ENCODE data around the gene NT5C2. TPM values are rescaled to one million over a fixed set of nuclear protein-coding genes. Genes with fewer than 3 reads are reported as not detected.
"Not testable (repeated sequence)": the region's sequence is repeated elsewhere in the genome, so short reads cannot be mapped to it uniquely, and the experiment has no call there.

NT5C2 gene
- total RNA-seq, 1 donor from 2014 or later: 78.3 TPM

DNA sequence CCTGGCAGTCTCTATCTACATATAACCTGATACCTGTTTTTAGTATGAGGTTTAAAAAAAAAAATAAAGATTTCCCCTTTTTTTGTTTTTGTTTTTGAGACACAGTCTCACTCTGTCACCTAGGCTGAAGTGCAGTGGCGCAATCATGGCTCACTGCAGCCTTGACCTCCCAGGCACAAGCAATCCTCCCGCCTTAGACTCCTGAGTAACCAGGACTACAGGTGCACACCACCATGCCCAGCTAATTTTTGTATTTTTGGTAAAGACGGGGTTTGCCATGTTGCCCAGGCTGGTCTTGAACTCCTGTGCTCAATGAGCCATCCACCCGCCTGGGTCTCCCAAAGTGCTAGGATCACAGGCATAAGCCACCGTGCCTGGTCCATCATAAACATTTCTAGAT is 25.5 kb downstream of the NT5C2 start:
- intact Hi-C loops (cut with micrococcal nuclease): not testable (repeated sequence)

- intact Hi-C loops (cut with micrococcal nuclease): no loop called here
Measured at GRCh38 chr10:103166523-103166922, 26.5 kb downstream of the NT5C2 start.

GRCh38 chr10:103163766-103164403 is 29.2 kb downstream of the NT5C2 start:
- intact Hi-C loops (cut with micrococcal nuclease): not testable (repeated sequence)

GRCh38 chr10:103157246-103157645 is 35.8 kb downstream of the NT5C2 start:
- intact Hi-C loops (cut with micrococcal nuclease): no loop called here

GRCh38 chr10:103155471-103156085 is 37.5 kb downstream of the NT5C2 start:
- intact Hi-C loops (cut with micrococcal nuclease): no loop called here

DNA sequence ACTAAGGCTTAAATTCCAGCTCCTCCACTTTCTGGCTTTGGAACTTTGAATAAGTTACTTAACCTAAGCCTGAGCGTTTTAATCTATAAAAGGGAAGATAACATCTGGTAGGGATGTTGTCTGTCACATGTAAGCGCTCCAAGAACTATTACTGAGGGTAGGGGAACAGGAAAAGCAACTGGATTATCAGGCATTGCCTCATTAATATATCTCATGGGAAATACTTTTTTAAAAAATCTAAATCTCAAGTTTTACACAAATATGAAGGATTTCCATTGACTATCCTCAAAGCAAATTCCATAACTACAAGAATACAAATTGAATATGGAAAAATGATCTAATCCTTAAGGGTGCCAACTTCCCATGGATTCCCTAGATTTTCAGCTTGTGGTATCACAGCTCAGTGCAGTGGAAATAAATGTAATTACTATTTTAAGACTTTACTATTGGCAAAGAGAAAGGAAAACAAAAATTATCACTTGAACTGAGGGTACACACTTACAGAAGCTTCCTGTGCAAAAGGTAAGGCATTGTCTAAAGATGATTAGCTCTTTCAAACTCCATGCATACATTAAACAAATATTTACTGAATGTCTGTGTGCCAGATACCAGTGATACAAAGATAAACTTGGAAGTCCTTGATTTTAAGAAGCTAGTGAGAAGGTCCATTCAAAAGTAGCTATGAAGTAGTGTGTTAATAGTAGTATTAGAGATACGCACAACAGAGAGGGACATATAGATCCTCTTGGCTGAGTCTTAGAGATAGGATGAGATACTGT is 38.4 kb downstream of the NT5C2 start:
- intact Hi-C loops (cut with micrococcal nuclease): no loop called here

- intact Hi-C loops (cut with micrococcal nuclease): no loop called here
Measured at GRCh38 chr10:103153302-103154197, 39.5 kb downstream of the NT5C2 start.

DNA sequence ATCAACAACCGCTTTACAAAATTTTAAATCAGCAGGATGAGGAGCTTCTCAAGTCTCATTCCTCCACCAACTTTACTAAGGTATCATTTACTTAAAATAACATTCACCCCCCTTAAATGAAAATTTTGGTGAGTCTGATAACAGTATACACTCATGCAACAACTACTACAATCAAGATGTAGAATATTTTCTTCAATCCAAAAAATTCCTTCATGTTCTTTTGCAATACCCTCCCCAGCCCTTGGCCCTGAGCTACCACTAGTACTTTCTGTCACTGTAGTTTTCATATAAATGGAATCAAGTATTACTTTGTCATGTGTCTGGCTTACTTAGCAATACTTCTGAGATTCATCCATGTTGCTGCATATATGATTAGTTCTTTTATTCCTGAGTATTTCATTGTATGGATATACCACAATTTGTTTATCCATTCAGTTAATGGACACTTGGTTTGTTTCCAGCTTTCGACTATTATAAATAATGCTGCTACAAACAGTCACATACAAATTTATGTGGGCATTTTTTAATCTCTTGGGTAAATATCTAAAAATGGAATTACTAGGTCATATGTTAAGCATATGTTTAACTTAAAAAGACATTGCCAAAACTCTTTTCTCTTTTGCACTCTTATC is 43.0 kb downstream of the NT5C2 start:
- intact Hi-C loops (cut with micrococcal nuclease): no loop called here

GRCh38 chr10:103147645-103148044 is 45.4 kb downstream of the NT5C2 start:
- intact Hi-C loops (cut with micrococcal nuclease): no loop called here

DNA sequence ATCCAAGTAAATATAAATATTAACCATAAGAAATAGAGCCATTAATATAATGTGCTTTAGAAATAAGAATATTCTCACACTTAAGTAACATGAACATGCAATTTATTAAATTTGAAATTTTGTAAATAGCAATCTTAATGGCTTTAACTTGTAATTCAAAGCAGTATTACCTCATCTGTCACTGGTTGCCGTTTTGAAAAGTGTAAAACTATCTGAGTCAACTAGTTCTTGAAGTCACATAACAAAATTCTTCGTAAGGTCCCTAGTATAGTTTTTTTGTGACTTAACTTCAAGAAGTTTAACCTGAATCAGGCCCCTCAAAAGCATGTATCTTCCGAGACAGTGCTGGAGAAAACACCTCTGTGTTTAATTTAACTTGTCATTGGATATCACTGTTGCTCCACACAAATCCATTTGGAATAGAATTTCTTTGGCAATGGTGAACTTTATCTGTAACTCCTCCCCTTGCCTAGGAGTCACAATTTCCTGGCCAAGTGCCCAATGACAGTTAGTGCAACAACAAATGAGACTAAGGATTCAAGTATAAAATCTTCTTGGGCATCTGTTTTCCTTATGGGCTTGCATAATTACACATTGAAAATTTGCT is 47.1 kb downstream of the NT5C2 start:
- intact Hi-C loops (cut with micrococcal nuclease): no loop called here

- intact Hi-C loops (cut with micrococcal nuclease): no loop called here
Measured at GRCh38 chr10:103145046-103145445, 48.0 kb downstream of the NT5C2 start.

- intact Hi-C loops (cut with micrococcal nuclease): no loop called here
Measured at GRCh38 chr10:103144041-103144440, 49.0 kb downstream of the NT5C2 start.

DNA sequence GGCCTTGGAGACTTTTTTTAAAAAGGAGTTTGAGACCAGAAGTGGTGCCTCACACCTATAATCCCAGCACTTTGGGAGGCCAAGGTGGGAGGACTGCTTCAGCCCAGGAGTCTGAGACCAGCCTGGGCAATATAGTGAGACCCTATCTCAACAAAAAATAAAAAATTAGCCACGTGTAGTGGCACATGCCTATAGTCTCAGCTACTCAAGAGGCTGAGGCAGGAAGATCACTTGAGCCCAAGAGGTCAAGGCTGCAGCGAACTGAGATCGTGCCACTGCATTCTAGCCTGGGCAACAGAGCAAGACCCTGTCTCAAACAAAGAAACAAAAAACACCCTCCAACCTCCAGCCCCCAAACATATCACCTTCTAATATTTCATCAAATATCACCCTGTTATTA is 49.4 kb downstream of the NT5C2 start:
- intact Hi-C loops (cut with micrococcal nuclease): not testable (repeated sequence)

- intact Hi-C loops (cut with micrococcal nuclease): no loop called here
Measured at GRCh38 chr10:103141950-103142349, 51.1 kb downstream of the NT5C2 start.

- intact Hi-C loops (cut with micrococcal nuclease): no loop called here
Measured at GRCh38 chr10:103140469-103140868, 52.6 kb downstream of the NT5C2 start.

- intact Hi-C loops (cut with micrococcal nuclease): loop anchor here (5.0 kb wide), 1 partner anchor 52 kb away; the partner anchor contains the start of gene NT5C2
Measured at GRCh38 chr10:103139803-103140202, 53.3 kb downstream of the NT5C2 start.

- intact Hi-C loops (cut with micrococcal nuclease): loop anchor here (5.0 kb wide), 1 partner anchor 57 kb away; the partner anchor contains the start of gene NT5C2
Measured at GRCh38 chr10:103135168-103135567, 57.9 kb downstream of the NT5C2 start.

DNA sequence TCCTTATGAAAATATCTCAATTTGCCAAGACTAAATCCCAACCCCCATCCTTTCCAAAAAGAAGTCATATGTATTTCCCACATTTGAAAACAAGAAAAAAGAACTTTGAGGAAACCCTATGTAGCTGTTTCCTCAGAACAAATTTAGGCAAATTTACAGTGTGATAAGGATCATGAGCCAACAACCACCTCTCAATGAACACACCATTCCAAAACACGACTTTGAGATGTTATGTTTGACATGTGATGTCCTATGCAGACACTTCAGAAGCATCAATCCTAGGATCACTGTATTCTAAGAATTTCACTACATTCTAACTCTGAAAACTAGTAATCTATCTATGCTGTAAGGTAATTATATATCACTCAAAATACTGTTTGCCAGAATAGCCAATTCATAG is 62.2 kb downstream of the NT5C2 start:
- intact Hi-C loops (cut with micrococcal nuclease): no loop called here

DNA sequence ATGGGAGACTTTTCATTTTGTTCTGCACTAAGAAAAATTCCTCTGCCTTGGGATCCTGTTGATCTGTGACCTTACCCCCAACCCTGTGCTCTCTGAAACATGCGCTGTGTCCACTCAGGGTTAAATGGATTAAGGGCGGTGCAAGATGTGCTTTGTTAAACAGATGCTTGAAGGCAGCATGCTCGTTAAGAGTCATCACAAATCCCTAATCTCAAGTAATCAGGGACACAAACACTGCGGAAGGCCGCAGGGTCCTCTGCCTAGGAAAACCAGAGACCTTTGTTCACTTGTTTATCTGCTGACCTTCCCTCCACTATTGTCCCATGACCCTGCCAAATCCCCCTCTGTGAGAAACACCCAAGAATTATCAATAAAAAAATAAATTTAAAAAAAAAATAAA is 62.9 kb downstream of the NT5C2 start:
- intact Hi-C loops (cut with micrococcal nuclease): not testable (repeated sequence)

- intact Hi-C loops (cut with micrococcal nuclease): no loop called here
Measured at GRCh38 chr10:103127241-103127640, 65.8 kb downstream of the NT5C2 start.
